Esophagus muscularis mucosa (tissue), 4 donors: Measurements from ENCODE around the gene PLCB3.

Source experiments
- EP300 ChIP-seq: sonication (generic); formaldehyde crosslinking; IDR thresholded peaks from one replicate; pipeline ENCODE4 v1.6.1; 2017; ENCODE audit warnings: antibody characterized with exemption
- POLR2AphosphoS5 ChIP-seq, 2 donors: sonication (generic); formaldehyde crosslinking; IDR thresholded peaks; one replicate each; pipeline ENCODE4 v1.6.1; 2017; ENCODE audit warnings: antibody characterized with exemption in 2 of 2
- TF ChIP-seq, protein P1 (sequence below), 3 experiments: fragments of 200-600 bp in 2 of 3; fragments of 450-650 bp in 1 of 3; sonication (generic) in 2 of 3; IDR thresholded peaks; one replicate each; pipeline ENCODE4 v1.5.1; 2017 to 2019; ENCODE audit warnings: antibody characterized with exemption in 3 of 3, mild to moderate bottlenecking in 2 of 3, moderate library complexity in 1 of 3

DNA sequence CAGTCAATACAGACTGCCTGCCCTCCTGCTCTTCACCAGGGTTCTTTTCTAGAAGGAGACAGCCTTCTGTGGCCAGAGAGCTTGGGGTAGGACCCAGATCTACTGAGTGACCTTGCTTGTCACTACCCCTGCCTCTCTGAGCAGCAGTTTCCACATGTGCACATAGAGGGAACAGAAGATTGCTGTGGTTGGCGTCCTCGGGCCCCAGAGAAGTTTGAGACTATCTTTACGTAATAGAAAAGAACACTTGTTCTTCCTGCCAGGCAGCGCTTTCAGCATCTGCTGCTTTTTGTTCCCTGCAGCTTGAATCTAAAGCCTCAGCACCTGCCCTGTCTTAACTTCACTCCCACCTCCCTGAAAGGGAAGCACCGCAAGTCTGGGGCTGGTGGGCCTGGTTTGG, 12.3 kb upstream of the PLCB3 start:
- TF ChIP-seq POLR2AphosphoS5 (IDR thresholded peaks at IDR 0.05) (no peak), EP300 (no peak)
- TF ChIP-seq, protein P1, sequence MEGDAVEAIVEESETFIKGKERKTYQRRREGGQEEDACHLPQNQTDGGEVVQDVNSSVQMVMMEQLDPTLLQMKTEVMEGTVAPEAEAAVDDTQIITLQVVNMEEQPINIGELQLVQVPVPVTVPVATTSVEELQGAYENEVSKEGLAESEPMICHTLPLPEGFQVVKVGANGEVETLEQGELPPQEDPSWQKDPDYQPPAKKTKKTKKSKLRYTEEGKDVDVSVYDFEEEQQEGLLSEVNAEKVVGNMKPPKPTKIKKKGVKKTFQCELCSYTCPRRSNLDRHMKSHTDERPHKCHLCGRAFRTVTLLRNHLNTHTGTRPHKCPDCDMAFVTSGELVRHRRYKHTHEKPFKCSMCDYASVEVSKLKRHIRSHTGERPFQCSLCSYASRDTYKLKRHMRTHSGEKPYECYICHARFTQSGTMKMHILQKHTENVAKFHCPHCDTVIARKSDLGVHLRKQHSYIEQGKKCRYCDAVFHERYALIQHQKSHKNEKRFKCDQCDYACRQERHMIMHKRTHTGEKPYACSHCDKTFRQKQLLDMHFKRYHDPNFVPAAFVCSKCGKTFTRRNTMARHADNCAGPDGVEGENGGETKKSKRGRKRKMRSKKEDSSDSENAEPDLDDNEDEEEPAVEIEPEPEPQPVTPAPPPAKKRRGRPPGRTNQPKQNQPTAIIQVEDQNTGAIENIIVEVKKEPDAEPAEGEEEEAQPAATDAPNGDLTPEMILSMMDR (IDR thresholded peaks at IDR 0.05): no peak
